ENCODE data around the gene CHIT1.
A peak's percentile ranks its signal among the peaks of the same experiment; 100 is the strongest.

Gene CHIT1

GRCh38 chr1:203175827-203176241 lies 53.6 kb downstream of the CHIT1 start:
- DNase-seq (ENCODE audit: low read depth in 1 of 2, low spot score in 1 of 2): no peak

GRCh38 chr1:203175237-203175826 lies 54.1 kb downstream of the CHIT1 start, which contains the start of gene MYBPH:
Gene MYBPH, minus strand, starts transcription at chr1:203175826. Its CDS starts 71 bp downstream, at chr1:203175755.
- DNase-seq (ENCODE audit: low read depth in 1 of 2, low spot score in 1 of 2): no peak

GRCh38 chr1:203174324-203174985 lies 55.0 kb downstream of the CHIT1 start:
- no peak for DNase-seq (ENCODE audit: low read depth in 1 of 2, low spot score in 1 of 2)

- no peak for DNase-seq (ENCODE audit: low read depth in 1 of 2, low spot score in 1 of 2)
These were observed 55.9 kb downstream of the CHIT1 start for GRCh38 chr1:203173566-203173965.

- no peak for DNase-seq (ENCODE audit: low read depth in 1 of 2, low spot score in 1 of 2)
These were observed 56.4 kb downstream of the CHIT1 start for GRCh38 chr1:203173011-203173555.

GRCh38 chr1:203172184-203173010 lies 57.1 kb downstream of the CHIT1 start:
- DNase-seq (ENCODE audit: low read depth in 1 of 2, low spot score in 1 of 2): peak in 1 of 2 donors; percentile 15

GRCh38 chr1:203171341-203172183 lies 57.9 kb downstream of the CHIT1 start:
- DNase-seq (ENCODE audit: low read depth in 1 of 2, low spot score in 1 of 2): no peak

- DNase-seq (ENCODE audit: low read depth in 1 of 2, low spot score in 1 of 2): no peak
These were observed 58.7 kb downstream of the CHIT1 start for GRCh38 chr1:203170625-203171330.

- no peak for DNase-seq (ENCODE audit: low read depth in 1 of 2, low spot score in 1 of 2)
These were observed 59.5 kb downstream of the CHIT1 start for GRCh38 chr1:203169770-203170520.

GRCh38 chr1:203168991-203169390 lies 60.5 kb downstream of the CHIT1 start:
- DNase-seq (ENCODE audit: low read depth in 1 of 2, low spot score in 1 of 2): no peak

GRCh38 chr1:203168256-203168786 lies 61.2 kb downstream of the CHIT1 start:
- no peak for DNase-seq (ENCODE audit: low read depth in 1 of 2, low spot score in 1 of 2)

GRCh38 chr1:203167913-203168200 lies 61.6 kb downstream of the CHIT1 start:
- no peak for DNase-seq (ENCODE audit: low read depth in 1 of 2, low spot score in 1 of 2)

GRCh38 chr1:203167026-203167912 lies 62.2 kb downstream of the CHIT1 start:
- DNase-seq (ENCODE audit: low read depth in 1 of 2, low spot score in 1 of 2): no peak

- DNase-seq (ENCODE audit: low read depth in 1 of 2, low spot score in 1 of 2): no peak
These were observed 63.1 kb downstream of the CHIT1 start for GRCh38 chr1:203166192-203166940.

Measured in stimulated activated CD4-positive, alpha-beta T cell treated with anti-CD3 and anti-CD28 coated beads, Interleukin-15, amount 100 ng/mL, for 1 hour (primary cell).